ENCODE data around the gene PAK5. TPM values are rescaled to one million over a fixed set of nuclear protein-coding genes. Genes with fewer than 3 reads are reported as not detected.

Gene PAK5
- total and polyA plus RNA-seq, 2 of the 13 experiments (the other 11 are each of a cell fraction or from before 2014, with no cell fraction given) = not detected

GRCh38 chr20:9886227-9886626, 47.4 kb upstream of the PAK5 start (continued):
- TF ChIP-seq, protein P1, sequence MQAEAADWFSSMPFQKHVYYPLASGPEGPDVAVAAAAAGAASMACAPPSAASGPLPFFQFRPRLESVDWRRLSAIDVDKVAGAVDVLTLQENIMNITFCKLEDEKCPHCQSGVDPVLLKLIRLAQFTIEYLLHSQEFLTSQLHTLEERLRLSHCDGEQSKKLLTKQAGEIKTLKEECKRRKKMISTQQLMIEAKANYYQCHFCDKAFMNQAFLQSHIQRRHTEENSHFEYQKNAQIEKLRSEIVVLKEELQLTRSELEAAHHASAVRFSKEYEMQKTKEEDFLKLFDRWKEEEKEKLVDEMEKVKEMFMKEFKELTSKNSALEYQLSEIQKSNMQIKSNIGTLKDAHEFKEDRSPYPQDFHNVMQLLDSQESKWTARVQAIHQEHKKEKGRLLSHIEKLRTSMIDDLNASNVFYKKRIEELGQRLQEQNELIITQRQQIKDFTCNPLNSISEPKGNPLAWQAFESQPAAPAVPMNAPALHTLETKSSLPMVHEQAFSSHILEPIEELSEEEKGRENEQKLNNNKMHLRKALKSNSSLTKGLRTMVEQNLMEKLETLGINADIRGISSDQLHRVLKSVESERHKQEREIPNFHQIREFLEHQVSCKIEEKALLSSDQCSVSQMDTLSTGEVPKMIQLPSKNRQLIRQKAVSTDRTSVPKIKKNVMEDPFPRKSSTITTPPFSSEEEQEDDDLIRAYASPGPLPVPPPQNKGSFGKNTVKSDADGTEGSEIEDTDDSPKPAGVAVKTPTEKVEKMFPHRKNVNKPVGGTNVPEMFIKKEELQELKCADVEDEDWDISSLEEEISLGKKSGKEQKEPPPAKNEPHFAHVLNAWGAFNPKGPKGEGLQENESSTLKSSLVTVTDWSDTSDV (CRISPR knock-in tag; IDR thresholded peaks at IDR 0.05) = no peak
- TF ChIP-seq ZNF33B (CRISPR knock-in tag; IDR thresholded peaks at IDR 0.05) (no peak), RNF2 (conservative IDR thresholded peaks at IDR 0.05; ENCODE audit: low read depth) (no peak)

GRCh38 chr20:9884666-9885065, 45.8 kb upstream of the PAK5 start:
- Histone ChIP-seq H3K4me2 (ENCODE audit: low read depth, low read length) (no peak overlapping the region), H3K9me3 (ENCODE audit: low read length) (no peaks in the 10 kb centered on the region), H3K4me3 (replicated peaks in 1 of 3; ENCODE audit: insufficient read depth in 1 of 3, low read depth in 2 of 3, low read length in 3 of 3) (no peak overlapping the region), H3K79me2 (ENCODE audit: insufficient read depth, low read length) (no peaks in the 10 kb centered on the region), H3K36me3 (replicated peaks in 1 of 2; ENCODE audit: control insufficient read depth in 1 of 2, insufficient read depth in 2 of 2, low read length in 2 of 2) (no peaks in the 10 kb centered on the region), H3K9ac (ENCODE audit: insufficient read depth, low read depth, low read length) (no peak overlapping the region), H2AFZ (ENCODE audit: low read length) (no peak overlapping the region), H4K20me1 (ENCODE audit: insufficient read depth, low read length) (no peaks in the 10 kb centered on the region), H3K27me3 (ENCODE audit: control insufficient read depth in 1 of 2, insufficient read depth in 2 of 2, low read length in 2 of 2) (no peaks in the 10 kb centered on the region), H3K4me1 (ENCODE audit: insufficient read depth, low read length) (no peaks in the 10 kb centered on the region), H3K27ac (ENCODE audit: extremely low read length, insufficient read depth, low read length) (no peak overlapping the region)
- DNase-seq (ENCODE audit: low spot score) = no peak
- no peak for TF ChIP-seq SP1 (IDR thresholded peaks at IDR 0.05)
- TF ChIP-seq SP1 (CRISPR knock-in tag; IDR thresholded peaks at IDR 0.05) = no peak
- TF ChIP-seq RBAK (CRISPR knock-in tag; IDR thresholded peaks at IDR 0.05) = no peak
- TF ChIP-seq, protein P2, sequence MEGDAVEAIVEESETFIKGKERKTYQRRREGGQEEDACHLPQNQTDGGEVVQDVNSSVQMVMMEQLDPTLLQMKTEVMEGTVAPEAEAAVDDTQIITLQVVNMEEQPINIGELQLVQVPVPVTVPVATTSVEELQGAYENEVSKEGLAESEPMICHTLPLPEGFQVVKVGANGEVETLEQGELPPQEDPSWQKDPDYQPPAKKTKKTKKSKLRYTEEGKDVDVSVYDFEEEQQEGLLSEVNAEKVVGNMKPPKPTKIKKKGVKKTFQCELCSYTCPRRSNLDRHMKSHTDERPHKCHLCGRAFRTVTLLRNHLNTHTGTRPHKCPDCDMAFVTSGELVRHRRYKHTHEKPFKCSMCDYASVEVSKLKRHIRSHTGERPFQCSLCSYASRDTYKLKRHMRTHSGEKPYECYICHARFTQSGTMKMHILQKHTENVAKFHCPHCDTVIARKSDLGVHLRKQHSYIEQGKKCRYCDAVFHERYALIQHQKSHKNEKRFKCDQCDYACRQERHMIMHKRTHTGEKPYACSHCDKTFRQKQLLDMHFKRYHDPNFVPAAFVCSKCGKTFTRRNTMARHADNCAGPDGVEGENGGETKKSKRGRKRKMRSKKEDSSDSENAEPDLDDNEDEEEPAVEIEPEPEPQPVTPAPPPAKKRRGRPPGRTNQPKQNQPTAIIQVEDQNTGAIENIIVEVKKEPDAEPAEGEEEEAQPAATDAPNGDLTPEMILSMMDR (CRISPR knock-in tag; IDR thresholded peaks at IDR 0.05) = peak; percentile 32; the same call in 1 of the 2 replicates
- no peak for TF ChIP-seq ZNF790 (CRISPR knock-in tag; IDR thresholded peaks at IDR 0.05; ENCODE audit: borderline replicate concordance)
- TF ChIP-seq STAG1 (CRISPR knock-in tag; IDR thresholded peaks at IDR 0.05) = peak; percentile 29
- ATAC-seq = peak; percentile 83
- no TSS peak for BruUV-seq (replicated peaks)
- ChIA-PET CTCF (ENCODE audit: low intra/inter-chr PET ratio, low total read pairs) (interaction anchor here (2.0 kb wide), 1 partner anchor 267 kb away, joined by 12 read pairs; no protein-coding TSS in a partner anchor), POLR2A (no interaction called here)
- FAIRE-seq = peak; percentile 76
- in situ Hi-C loops (cut with HindIII; ENCODE audit: extremely low pct_ligation_motif_present, low pct_unique_long_range_greater_than_20kb) = no loop called here
- intact Hi-C loops (cut with micrococcal nuclease; ENCODE audit: unreplicated experiment) = loop anchor here (1.0 to 10.0 kb wide), 2 partner anchors 50 to 267 kb away; partner anchors contain the start of gene PAK5
- WGBS (ENCODE audit: low lambda C conversion rate) = 2% methylated on average over 2 of the region's 2 CpGs
